ENCODE data around the gene PILRB. TPM values are rescaled to one million over a fixed set of nuclear protein-coding genes. Genes with fewer than 3 reads are reported as not detected.
"Not testable (repeated sequence)": the region's sequence is repeated elsewhere in the genome, so short reads cannot be mapped to it uniquely, and the experiment has no call there.

Gene PILRB
- total RNA-seq, 1 experiment from 2014 or later: 53.4 TPM

- peak overlapping the region; percentile 95 for H3K4me3 ChIP-seq (ENCODE audit: low read depth, low read length)
- H3K9me3 Mint-ChIP-seq (ENCODE audit: unreplicated experiment); H3K36me3 ChIP-seq (ENCODE audit: control insufficient read depth, insufficient read depth, low read length); H3K4me1 ChIP-seq; H3K27me3 Mint-ChIP-seq (ENCODE audit: insufficient read depth, unreplicated experiment); H3K4me1 Mint-ChIP-seq (ENCODE audit: low read depth, unreplicated experiment); POLR2A ChIA-PET; H3K9me3 ChIP-seq; H3K27me3 ChIP-seq (replicated peaks; ENCODE audit: control insufficient read depth, insufficient read depth, low read length): not testable (repeated sequence)
- BruUV-seq (replicated peaks): TSS peak; percentile 39
- peak overlapping the region; percentile 97 for H3K27ac Mint-ChIP-seq (ENCODE audit: unreplicated experiment)
- peak; percentile 95 to 97 for DNase-seq
- H3K4me3 Mint-ChIP-seq (ENCODE audit: unreplicated experiment): peak overlapping the region; percentile 89
- intact Hi-C loops (cut with micrococcal nuclease; ENCODE audit: unreplicated experiment): loop anchor here (5.0 kb wide), 1 partner anchor 69 kb away; no protein-coding TSS in a partner anchor
- CTCF ChIA-PET: interaction anchor here (1.0 kb wide), 1 partner anchor 60 kb away, joined by 4 read pairs; no protein-coding TSS in a partner anchor
- H3K36me3 Mint-ChIP-seq (ENCODE audit: insufficient read depth, unreplicated experiment): peaks cover 49% of the 10 kb centered on the region
Observed at GRCh38 chr7:100335566-100336466, 22.1 kb upstream of the PILRB start.

GRCh38 chr7:100338083-100338696 is 19.7 kb upstream of the PILRB start:
- H3K27ac Mint-ChIP-seq (ENCODE audit: unreplicated experiment); H3K4me3 Mint-ChIP-seq (ENCODE audit: unreplicated experiment); H3K27me3 Mint-ChIP-seq (ENCODE audit: insufficient read depth, unreplicated experiment); POLR2A ChIA-PET; H3K4me1 ChIP-seq; H3K36me3 ChIP-seq (ENCODE audit: control insufficient read depth, insufficient read depth, low read length); CTCF ChIA-PET; H3K4me3 ChIP-seq (ENCODE audit: low read depth, low read length); H3K9me3 ChIP-seq; H3K27me3 ChIP-seq (replicated peaks; ENCODE audit: control insufficient read depth, insufficient read depth, low read length); DNase-seq; H3K9me3 Mint-ChIP-seq (ENCODE audit: unreplicated experiment): not testable (repeated sequence)
- H3K4me1 Mint-ChIP-seq (ENCODE audit: low read depth, unreplicated experiment): peaks cover 16% of the 10 kb centered on the region
- intact Hi-C loops (cut with micrococcal nuclease; ENCODE audit: unreplicated experiment): loop anchor here (5.0 kb wide), 1 partner anchor 71 kb away; no protein-coding TSS in a partner anchor
- BruUV-seq (replicated peaks): TSS peak; percentile 18
- peaks cover 71% of the 10 kb centered on the region for H3K36me3 Mint-ChIP-seq (ENCODE audit: insufficient read depth, unreplicated experiment)

GRCh38 chr7:100341286-100341685 is 16.6 kb upstream of the PILRB start:
- POLR2A ChIA-PET; BruUV-seq (replicated peaks): not testable (repeated sequence)

GRCh38 chr7:100342765-100343164 is 15.2 kb upstream of the PILRB start:
- peaks cover 11% of the 10 kb centered on the region; the same call in 1 of the 2 replicates for H3K4me1 ChIP-seq
- POLR2A ChIA-PET: interaction anchor here (0.6 kb wide), 2 partner anchors 55 to 101 kb away, joined by 3 to 4 read pairs; no protein-coding TSS in a partner anchor
- no peak for DNase-seq
- no peak overlapping the region for H3K4me3 Mint-ChIP-seq (ENCODE audit: unreplicated experiment)
- H3K36me3 Mint-ChIP-seq (ENCODE audit: insufficient read depth, unreplicated experiment): peaks cover 96% of the 10 kb centered on the region
- CTCF ChIA-PET: interaction anchor here (0.6 kb wide), 1 partner anchor 82 kb away, joined by 4 read pairs; no protein-coding TSS in a partner anchor
- H3K4me1 Mint-ChIP-seq (ENCODE audit: low read depth, unreplicated experiment): peaks cover 23% of the 10 kb centered on the region
- no TSS peak for BruUV-seq (replicated peaks)
- H3K27me3 Mint-ChIP-seq (ENCODE audit: insufficient read depth, unreplicated experiment): no peaks in the 10 kb centered on the region
- H3K36me3 ChIP-seq (ENCODE audit: control insufficient read depth, insufficient read depth, low read length): peaks cover 9% of the 10 kb centered on the region
- H3K27ac Mint-ChIP-seq (ENCODE audit: unreplicated experiment): no peak overlapping the region
- TF ChIP-seq, protein P1, sequence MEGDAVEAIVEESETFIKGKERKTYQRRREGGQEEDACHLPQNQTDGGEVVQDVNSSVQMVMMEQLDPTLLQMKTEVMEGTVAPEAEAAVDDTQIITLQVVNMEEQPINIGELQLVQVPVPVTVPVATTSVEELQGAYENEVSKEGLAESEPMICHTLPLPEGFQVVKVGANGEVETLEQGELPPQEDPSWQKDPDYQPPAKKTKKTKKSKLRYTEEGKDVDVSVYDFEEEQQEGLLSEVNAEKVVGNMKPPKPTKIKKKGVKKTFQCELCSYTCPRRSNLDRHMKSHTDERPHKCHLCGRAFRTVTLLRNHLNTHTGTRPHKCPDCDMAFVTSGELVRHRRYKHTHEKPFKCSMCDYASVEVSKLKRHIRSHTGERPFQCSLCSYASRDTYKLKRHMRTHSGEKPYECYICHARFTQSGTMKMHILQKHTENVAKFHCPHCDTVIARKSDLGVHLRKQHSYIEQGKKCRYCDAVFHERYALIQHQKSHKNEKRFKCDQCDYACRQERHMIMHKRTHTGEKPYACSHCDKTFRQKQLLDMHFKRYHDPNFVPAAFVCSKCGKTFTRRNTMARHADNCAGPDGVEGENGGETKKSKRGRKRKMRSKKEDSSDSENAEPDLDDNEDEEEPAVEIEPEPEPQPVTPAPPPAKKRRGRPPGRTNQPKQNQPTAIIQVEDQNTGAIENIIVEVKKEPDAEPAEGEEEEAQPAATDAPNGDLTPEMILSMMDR (IDR thresholded peaks at IDR 0.05; ENCODE audit: insufficient read depth in 1 of 2, low read depth in 1 of 2, low read length in 1 of 2, severe bottlenecking in 1 of 2, unreplicated experiment in 1 of 2): no peak
- no peaks in the 10 kb centered on the region for H3K9me3 ChIP-seq
- no peaks in the 10 kb centered on the region for H3K9me3 Mint-ChIP-seq (ENCODE audit: unreplicated experiment)
- H3K27me3 ChIP-seq (replicated peaks; ENCODE audit: control insufficient read depth, insufficient read depth, low read length): no peaks in the 10 kb centered on the region
- intact Hi-C loops (cut with micrococcal nuclease; ENCODE audit: unreplicated experiment): no loop called here
- H3K4me3 ChIP-seq (ENCODE audit: low read depth, low read length): no peak overlapping the region

More at GRCh38 chr7:100341286-100341685, 16.6 kb upstream of the PILRB start:
- H3K9me3 Mint-ChIP-seq (ENCODE audit: unreplicated experiment); CTCF ChIA-PET; H3K9me3 ChIP-seq; intact Hi-C loops (cut with micrococcal nuclease; ENCODE audit: unreplicated experiment); H3K27ac Mint-ChIP-seq (ENCODE audit: unreplicated experiment); DNase-seq; H3K27me3 ChIP-seq (replicated peaks; ENCODE audit: control insufficient read depth, insufficient read depth, low read length); H3K4me3 ChIP-seq (ENCODE audit: low read depth, low read length); H3K36me3 ChIP-seq (ENCODE audit: control insufficient read depth, insufficient read depth, low read length); H3K4me3 Mint-ChIP-seq (ENCODE audit: unreplicated experiment); H3K27me3 Mint-ChIP-seq (ENCODE audit: insufficient read depth, unreplicated experiment): not testable (repeated sequence)
- peaks cover 11% of the 10 kb centered on the region; the same call in 1 of the 2 replicates for H3K4me1 ChIP-seq
- peaks cover 91% of the 10 kb centered on the region for H3K36me3 Mint-ChIP-seq (ENCODE audit: insufficient read depth, unreplicated experiment)
- peaks cover 23% of the 10 kb centered on the region for H3K4me1 Mint-ChIP-seq (ENCODE audit: low read depth, unreplicated experiment)

DNA sequence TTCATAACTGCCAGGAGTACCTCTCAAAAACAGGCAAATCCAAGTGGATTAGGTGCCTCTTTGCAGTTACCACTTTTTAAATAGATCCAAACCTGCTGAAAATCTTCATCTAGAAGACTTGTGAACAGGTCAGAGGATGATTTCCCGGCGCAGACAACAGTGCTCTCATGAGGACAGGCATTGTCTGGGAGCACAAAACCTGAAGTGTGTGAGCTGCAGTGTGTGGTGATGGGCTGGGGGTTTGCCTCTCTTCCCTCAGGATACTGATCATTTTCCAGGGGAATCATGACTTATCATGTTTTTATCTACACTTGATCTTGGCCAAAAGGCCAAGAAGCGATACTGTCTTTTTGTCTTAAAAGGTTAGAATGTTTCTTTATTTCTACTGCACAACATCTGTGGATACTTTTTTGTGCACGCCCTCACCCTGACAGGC is 13.8 kb upstream of the PILRB start:
- DNase-seq; H3K9me3 Mint-ChIP-seq (ENCODE audit: unreplicated experiment); intact Hi-C loops (cut with micrococcal nuclease; ENCODE audit: unreplicated experiment); H3K4me3 ChIP-seq (ENCODE audit: low read depth, low read length); H3K36me3 ChIP-seq (ENCODE audit: control insufficient read depth, insufficient read depth, low read length); H3K27me3 Mint-ChIP-seq (ENCODE audit: insufficient read depth, unreplicated experiment); H3K27me3 ChIP-seq (replicated peaks; ENCODE audit: control insufficient read depth, insufficient read depth, low read length); H3K4me3 Mint-ChIP-seq (ENCODE audit: unreplicated experiment); H3K9me3 ChIP-seq; POLR2A ChIA-PET: not testable (repeated sequence)
- H3K36me3 Mint-ChIP-seq (ENCODE audit: insufficient read depth, unreplicated experiment): peaks cover 96% of the 10 kb centered on the region
- TSS peak; percentile 41 for BruUV-seq (replicated peaks)
- CTCF ChIA-PET: interaction anchor here (0.6 to 0.9 kb wide), 2 partner anchors 17 to 211 kb away, joined by 3 to 4 read pairs; no protein-coding TSS in a partner anchor
- peak overlapping the region; percentile 46 for H3K27ac Mint-ChIP-seq (ENCODE audit: unreplicated experiment)
- H3K4me1 ChIP-seq: peaks cover 11% of the 10 kb centered on the region; the same call in 1 of the 2 replicates
- peaks cover 23% of the 10 kb centered on the region for H3K4me1 Mint-ChIP-seq (ENCODE audit: low read depth, unreplicated experiment)
